HepG2 (cell line): ENCODE measurements around the gene POTEE.
"Not testable (repeated sequence)": the region's sequence is repeated elsewhere in the genome, so short reads cannot be mapped to it uniquely, and the experiment has no call there.

Source experiments
- CTCF ChIP-seq: sonication (generic); formaldehyde crosslinking; IDR thresholded peaks from 2 replicates; pipeline ENCODE4 v1.5.0; 2020; ENCODE audit warnings: mild to moderate bottlenecking, missing genetic modification reagents, moderate library complexity
- GPBP1L1 ChIP-seq: sonication (generic); formaldehyde crosslinking; IDR thresholded peaks from 2 replicates; pipeline ENCODE4 v1.5.0; 2020; ENCODE audit warnings: mild to moderate bottlenecking, missing genetic modification reagents

- TF ChIP-seq CTCF (CRISPR knock-in tag); GPBP1L1: not testable (repeated sequence)
Observed at GRCh38 chr2:131181451-131181850, 27.9 kb upstream of the POTEE start.
